Neutrophil (primary cell): ENCODE data around the gene ZBED4.

Experiments
- H3K27ac ChIP-seq: fragments of 200-600 bp; sonication (generic); 2 replicates; pipeline ENCODE4 v1.5.1; 2016; ENCODE audit warnings: mild to moderate bottlenecking, moderate library complexity
- H3K27me3 ChIP-seq: fragments of 200-600 bp; sonication (generic); 2 replicates; pipeline ENCODE4 v1.6.0; 2016; ENCODE audit warnings: mild to moderate bottlenecking
- H3K36me3 ChIP-seq: fragments of 200-600 bp; sonication (generic); 2 replicates; pipeline ENCODE4 v1.5.1; 2017
- H3K4me1 ChIP-seq, 2 experiments: fragments of 200-600 bp in 1 of 2; sonication (generic) in 1 of 2; 1 replicate in 1 of 2; 2 replicates in 1 of 2; pipeline versions ENCODE4 v1.5.1 to v1.6.1; 2013 to 2016; ENCODE audit warnings: low read depth in 1 of 2, low read length in 1 of 2, mild to moderate bottlenecking in 1 of 2, moderate library complexity in 1 of 2; ENCODE audit not compliant: control insufficient read depth in 1 of 2, insufficient read depth in 1 of 2
- H3K4me3 ChIP-seq, 2 experiments: fragments of 200-600 bp in 1 of 2; sonication (generic) in 1 of 2; 1 replicate in 1 of 2; 2 replicates in 1 of 2; pipeline ENCODE4 v1.5.1; 2013 to 2016; ENCODE audit warnings: low read depth in 1 of 2, low read length in 1 of 2, mild to moderate bottlenecking in 1 of 2, moderate library complexity in 1 of 2
- H3K9me3 ChIP-seq: fragments of 200-600 bp; sonication (generic); 2 replicates; pipeline ENCODE4 v1.5.1; 2016
- TF ChIP-seq, protein P1 (sequence below): fragments of 200-600 bp; sonication (generic); IDR thresholded peaks from 2 replicates; pipeline ENCODE4 v1.5.1; 2016; ENCODE audit warnings: antibody characterized with exemption

The ZBED4 gene

GRCh38 chr22:49882519-49883293 lies 29.1 kb downstream of the ZBED4 start:
- TF ChIP-seq, protein P1, sequence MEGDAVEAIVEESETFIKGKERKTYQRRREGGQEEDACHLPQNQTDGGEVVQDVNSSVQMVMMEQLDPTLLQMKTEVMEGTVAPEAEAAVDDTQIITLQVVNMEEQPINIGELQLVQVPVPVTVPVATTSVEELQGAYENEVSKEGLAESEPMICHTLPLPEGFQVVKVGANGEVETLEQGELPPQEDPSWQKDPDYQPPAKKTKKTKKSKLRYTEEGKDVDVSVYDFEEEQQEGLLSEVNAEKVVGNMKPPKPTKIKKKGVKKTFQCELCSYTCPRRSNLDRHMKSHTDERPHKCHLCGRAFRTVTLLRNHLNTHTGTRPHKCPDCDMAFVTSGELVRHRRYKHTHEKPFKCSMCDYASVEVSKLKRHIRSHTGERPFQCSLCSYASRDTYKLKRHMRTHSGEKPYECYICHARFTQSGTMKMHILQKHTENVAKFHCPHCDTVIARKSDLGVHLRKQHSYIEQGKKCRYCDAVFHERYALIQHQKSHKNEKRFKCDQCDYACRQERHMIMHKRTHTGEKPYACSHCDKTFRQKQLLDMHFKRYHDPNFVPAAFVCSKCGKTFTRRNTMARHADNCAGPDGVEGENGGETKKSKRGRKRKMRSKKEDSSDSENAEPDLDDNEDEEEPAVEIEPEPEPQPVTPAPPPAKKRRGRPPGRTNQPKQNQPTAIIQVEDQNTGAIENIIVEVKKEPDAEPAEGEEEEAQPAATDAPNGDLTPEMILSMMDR: no peak
- Histone ChIP-seq H3K27ac (no peak overlapping the region), H3K27me3 (no peaks in the 10 kb centered on the region), H3K4me1 (no peaks in the 10 kb centered on the region), H3K36me3 (peaks cover 38% of the 10 kb centered on the region), H3K4me3 (no peak overlapping the region), H3K9me3 (no peaks in the 10 kb centered on the region)

DNA sequence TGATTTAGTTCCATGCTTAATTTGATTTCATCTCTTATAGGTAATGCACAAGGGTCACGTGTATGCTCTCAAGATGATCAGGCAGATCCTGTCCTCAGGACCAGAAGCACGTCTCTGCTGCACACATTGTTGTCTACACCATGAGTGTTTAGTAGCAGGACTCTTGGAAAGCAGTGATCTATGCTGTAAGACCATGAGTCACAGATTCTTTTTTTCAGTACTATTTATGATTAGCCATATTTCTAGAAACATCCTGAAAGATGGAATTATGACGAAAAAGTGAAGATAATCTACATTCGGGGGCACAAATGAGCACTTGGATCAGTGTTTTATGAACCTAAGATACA lies 29.6 kb downstream of the ZBED4 start:
- no peaks in the 10 kb centered on the region for H3K4me1 ChIP-seq
- TF ChIP-seq, protein P1: no peak
- no peak overlapping the region for H3K27ac ChIP-seq
- H3K27me3 ChIP-seq: no peaks in the 10 kb centered on the region
- peaks cover 41% of the 10 kb centered on the region for H3K36me3 ChIP-seq
- H3K9me3 ChIP-seq: no peaks in the 10 kb centered on the region
- no peak overlapping the region for H3K4me3 ChIP-seq

- peaks cover 49% of the 10 kb centered on the region for H3K36me3 ChIP-seq
Observed at GRCh38 chr22:49884075-49884474, 30.4 kb downstream of the ZBED4 start.

GRCh38 chr22:49884503-49885260 lies 31.0 kb downstream of the ZBED4 start:
- Histone ChIP-seq H3K4me3 (no peak overlapping the region), H3K27ac (no peak overlapping the region), H3K4me1 (no peaks in the 10 kb centered on the region), H3K9me3 (no peaks in the 10 kb centered on the region), H3K27me3 (no peaks in the 10 kb centered on the region), H3K36me3 (peaks cover 49% of the 10 kb centered on the region)
- TF ChIP-seq, protein P1: no peak

More at GRCh38 chr22:49884075-49884474, 30.4 kb downstream of the ZBED4 start:
- Histone ChIP-seq H3K27ac (no peak overlapping the region), H3K4me1 (no peaks in the 10 kb centered on the region), H3K9me3 (no peaks in the 10 kb centered on the region), H3K4me3 (no peak overlapping the region), H3K27me3 (no peaks in the 10 kb centered on the region)
- TF ChIP-seq, protein P1: no peak

- Histone ChIP-seq H3K36me3 (peaks cover 49% of the 10 kb centered on the region), H3K27me3 (no peaks in the 10 kb centered on the region), H3K4me3 (no peak overlapping the region), H3K9me3 (no peaks in the 10 kb centered on the region), H3K27ac (no peak overlapping the region), H3K4me1 (no peaks in the 10 kb centered on the region)
- TF ChIP-seq, protein P1: no peak
Observed at GRCh38 chr22:49885281-49885680, 31.6 kb downstream of the ZBED4 start.
